ENCODE data around the gene MAP3K1.
"Not testable (repeated sequence)": the region's sequence is repeated elsewhere in the genome, so short reads cannot be mapped to it uniquely, and the experiment has no call there.

MAP3K1 gene

DNA sequence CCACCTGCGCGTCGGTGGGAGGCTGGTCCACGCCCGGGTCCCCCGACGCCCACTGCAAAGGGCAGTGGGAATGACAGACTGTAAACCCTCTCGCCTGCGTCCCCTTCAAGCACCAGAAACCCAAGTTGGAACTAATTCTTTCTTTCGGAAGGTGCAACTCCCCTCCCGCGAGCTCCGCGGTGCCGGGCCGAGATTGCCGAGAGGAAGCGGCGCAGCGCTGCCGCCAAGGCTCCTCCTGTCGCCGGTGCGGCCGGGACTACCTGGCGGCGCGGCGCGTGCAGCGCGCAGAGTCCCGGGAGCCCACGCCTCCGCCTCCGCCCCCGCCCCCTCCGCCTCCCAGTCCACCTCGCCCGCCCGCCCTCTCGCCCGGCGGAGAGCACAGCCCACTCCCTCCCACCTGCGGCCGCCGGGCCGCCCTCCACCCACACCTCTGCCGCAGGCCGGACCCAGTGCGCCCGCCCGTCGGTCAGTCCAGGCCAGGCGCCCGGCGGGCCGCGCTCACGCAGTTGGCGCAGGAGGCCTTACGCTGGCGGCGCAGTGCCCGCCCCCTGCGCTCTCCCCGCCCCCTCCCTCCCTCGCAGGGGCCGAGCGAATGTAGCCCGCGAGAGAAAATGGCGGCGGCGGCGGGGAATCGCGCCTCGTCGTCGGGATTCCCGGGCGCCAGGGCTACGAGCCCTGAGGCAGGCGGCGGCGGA lies at the start of gene MAP3K1:
MAP3K1 (plus strand) TSS at position 587 of the 695 bp plus-strand sequence; CDS start at position 612, 25 bp downstream.
- no peak for DNase-seq

DNA sequence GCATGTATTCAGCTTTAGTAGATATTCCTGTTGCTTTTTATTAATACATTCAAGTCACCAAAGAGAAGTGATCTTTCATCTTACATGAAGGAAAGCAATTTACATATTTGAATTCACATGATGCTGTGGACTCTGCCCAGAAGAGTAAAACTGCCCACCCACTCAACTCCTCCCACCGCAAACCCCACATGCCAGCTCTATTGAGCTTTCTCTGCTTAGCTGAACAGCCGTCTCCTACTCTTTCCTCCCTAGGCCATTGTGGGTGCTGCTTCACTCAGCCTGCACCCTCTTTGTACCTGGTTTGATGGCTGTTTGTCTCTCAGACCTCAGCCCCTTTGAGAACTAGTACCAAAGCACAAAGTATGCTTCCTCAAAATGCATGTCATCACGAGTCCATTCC lies 48.4 kb upstream of the MAP3K1 start:
- no peak for DNase-seq

DNA sequence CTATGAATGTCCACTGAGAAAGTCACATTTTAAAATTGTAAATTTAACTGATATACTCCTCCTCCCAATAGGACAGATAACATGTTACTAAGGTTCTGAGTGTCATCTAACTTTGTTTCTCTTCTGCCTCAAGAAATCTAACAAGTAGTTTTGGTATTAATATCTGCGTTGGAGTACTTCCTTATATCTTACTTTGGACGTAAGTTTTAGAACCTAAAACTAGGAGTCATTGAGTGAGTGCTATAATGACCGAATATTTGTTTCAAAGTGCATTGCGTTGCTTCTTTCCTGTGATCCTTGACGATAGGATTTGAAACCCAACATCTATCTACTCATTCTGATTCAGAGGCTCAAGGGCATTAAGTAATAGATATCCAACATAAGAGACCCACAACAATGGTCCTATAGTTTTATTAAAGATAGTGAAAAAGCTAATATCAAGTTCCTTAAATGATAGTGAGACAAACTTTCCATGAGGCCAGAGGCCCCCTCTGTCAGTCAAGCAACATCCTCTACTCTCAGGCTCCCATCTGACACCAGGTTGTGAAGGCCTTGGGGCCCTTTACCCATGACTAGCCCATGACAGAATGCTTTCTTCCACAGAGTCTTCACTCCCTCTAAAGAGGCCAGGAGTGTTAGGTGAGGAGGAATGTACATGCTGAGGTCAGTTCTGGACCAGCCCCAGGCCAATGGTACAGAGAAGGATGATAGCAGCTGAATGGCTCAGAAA lies 45.3 kb upstream of the MAP3K1 start:
- DNase-seq: no peak

DNA sequence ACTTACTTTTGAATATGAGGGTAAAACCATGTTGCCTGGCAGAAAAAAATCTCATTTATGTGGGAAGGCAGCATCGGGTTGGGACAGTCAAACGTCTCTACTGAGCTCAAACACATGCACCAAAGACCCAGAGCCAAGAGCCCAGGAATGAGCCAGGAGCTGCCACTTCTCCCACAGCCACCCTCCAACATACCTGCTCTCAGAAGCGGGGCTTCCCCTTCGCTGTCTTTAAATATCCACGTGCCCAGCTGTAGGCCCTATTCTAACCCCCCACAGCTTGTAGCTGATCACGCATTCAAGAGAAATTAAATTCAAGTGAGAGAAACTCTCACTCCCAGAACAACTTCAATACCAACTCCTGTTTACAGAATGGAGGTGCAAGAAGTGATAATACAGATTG lies 42.6 kb upstream of the MAP3K1 start:
- DNase-seq: no peak

DNA sequence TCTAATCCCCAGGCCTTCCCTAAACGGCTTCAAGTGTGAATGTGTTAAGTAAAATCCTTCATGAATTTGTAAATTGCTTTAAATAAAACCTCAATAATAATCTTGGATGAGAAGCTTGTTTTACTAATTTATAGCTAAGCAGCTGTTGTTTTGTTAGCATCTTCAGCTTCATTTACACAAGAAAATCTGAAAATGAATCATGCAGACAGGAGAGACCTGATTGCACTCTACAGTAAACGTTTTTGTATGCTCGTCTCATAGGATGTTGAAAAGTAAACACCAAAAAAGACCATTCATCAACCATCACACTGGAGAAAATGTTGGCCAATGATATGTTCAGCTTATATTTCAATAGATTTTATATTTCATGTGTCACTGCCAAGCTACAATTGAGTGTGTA lies 40.4 kb upstream of the MAP3K1 start:
- DNase-seq: no peak

DNA sequence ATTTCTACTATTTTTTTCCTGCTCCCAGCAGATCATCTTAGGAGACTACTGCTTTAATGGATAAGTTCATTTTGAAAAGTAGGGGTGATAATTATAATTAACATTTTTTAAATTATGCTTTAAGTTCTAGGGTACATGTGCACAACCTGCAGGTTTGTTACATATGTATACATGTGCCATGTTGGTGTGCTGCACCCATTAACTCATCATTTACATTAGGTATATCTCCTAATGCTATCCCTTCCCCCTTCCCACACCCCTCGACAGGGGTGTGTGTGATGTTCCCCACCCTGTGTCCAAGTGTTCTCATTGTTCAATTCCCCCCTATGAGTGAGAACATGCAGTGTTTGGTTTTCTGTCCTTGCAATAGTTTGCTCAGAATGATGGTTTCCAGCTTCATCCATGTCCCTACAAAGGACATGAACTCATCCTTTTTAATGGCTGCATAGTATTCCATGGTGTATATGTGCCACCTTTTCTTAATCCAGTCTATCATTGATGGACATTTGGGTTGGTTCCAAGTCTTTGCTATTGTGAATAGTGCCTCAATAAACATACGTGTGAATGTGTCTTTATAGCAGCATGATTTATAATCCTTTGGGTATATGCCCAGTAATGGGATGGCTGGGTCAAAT lies 39.0 kb upstream of the MAP3K1 start:
- not testable (repeated sequence) for DNase-seq

DNA sequence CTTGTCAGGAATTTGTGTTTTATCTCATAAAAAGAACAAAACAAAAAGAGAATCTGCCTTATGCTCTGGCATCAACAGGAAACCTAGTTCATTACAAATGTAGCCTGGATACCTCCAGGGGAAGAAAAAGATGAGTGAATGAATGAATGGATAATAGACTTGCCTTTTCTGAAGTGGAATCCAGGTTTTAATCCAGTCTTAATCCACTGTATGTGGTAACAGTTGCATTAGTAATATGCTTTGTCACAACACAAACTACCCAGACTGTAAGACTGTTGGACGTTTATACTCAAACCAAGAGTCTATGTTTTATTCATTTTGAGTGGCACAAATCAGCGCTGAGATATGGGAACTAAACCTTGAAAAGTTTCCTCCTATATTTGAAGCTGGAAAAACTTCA lies 32.1 kb upstream of the MAP3K1 start:
- DNase-seq: no peak

DNA sequence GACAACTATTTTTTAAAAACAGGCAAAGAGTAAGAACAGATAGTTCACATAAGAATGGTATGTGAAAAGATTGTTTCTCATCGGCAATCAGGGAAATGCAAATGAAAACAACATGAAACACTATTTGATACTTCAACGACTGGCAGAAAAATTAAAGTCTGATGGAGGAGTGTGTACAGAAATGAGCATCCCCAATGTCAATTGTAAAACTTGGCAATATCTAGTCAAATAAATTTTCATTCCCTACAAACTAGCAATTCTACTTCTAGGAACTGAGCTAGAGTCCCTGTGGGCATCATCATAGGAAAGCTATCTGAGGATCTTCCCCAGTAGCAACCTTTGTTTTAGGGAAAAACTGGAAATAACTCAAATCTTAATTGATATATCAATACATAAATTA lies 29.0 kb upstream of the MAP3K1 start:
- DNase-seq: no peak

DNA sequence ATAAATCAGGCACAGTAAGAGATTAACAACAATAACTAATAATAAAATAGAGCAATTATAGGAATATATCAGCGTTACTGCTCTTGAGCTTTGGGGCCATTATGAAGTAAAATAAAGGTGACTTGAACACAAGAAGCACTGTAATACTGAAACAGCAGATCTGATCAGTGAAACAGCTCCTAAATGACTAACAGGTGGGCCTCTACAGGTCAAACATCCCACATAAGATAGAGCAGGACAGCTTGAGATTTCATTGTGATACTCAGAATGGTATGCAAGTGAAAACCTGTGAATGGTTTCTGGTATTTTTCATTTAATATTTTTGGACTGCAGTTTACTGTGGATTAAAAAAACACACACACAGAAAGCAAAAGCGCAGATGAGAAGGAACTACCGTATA lies 24.0 kb upstream of the MAP3K1 start:
- no peak for DNase-seq

DNA sequence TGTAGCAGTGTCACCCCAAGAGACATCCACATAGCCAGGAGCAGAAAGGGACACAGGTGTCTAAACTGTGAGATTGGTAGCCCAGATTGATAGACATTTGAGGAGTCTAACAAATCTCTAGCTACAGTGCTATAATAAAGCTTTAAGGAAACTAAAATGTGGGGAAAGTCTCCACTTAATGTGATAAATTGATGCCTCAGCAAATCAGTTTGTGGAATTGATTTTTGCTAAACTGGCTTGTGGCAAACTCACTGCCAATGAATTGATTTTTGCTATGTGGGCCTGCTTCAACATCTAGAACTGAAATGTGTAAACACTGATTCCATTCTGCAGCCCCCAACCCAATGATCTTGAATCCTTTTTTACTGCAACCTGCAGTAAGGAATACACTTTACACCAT lies 16.8 kb upstream of the MAP3K1 start:
- DNase-seq: no peak

DNA sequence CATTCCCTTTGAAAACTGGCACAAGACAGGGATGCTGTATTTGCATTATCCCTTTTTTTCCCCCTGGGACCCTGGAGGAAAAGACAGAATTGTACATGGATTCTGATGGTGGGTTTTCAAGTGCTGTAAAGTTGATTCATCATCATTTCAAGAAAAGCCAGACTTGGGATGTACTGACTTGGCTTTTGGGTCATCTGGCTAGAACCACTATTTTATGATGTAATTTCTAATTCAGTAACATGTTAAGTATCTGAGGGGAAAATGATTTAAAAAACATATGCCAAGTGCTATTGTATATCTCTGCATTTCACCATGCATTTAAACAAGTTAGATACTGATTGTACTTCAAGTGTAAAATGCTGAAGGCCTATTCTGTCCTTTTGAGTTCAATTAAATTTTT lies 15.2 kb upstream of the MAP3K1 start:
- DNase-seq: no peak

DNA sequence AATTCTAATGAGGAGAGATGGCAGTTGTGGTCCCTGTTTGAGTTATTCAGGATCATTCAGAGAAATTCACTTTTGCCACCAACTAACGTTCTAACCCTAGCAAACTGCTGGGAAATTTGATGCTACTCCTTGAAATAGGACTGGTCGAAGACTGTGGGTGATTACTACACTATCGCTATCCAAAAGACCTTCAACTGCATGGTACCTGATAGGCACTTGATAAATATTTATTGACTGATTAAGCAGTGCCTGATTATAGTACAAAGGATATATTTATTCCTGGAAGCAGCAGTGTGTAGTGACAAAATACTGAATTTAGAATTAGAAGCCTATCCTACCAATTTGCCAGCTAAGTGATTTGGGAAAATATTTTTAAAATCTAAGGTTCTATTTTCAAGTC lies 14.1 kb upstream of the MAP3K1 start:
- DNase-seq: no peak

DNA sequence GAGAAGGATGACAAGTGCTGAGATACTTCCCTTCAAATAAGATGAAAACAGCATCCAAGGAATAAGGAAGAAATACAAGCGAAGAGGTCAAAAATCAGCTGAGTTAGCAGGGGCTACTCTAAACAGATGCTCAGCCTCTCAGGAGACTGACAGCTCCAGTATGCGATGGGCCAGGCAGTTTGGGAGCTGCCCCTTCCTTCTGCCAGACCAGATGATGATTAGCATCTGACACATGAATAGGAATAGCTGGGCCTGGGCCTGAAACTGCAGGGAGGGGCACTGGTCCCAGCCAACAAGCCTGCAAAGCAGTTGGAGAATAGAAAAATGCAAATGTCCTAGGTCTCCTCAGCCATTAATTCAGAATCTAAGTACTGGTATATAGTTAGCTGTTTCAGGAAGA lies 13.1 kb upstream of the MAP3K1 start:
- no peak for DNase-seq

DNA sequence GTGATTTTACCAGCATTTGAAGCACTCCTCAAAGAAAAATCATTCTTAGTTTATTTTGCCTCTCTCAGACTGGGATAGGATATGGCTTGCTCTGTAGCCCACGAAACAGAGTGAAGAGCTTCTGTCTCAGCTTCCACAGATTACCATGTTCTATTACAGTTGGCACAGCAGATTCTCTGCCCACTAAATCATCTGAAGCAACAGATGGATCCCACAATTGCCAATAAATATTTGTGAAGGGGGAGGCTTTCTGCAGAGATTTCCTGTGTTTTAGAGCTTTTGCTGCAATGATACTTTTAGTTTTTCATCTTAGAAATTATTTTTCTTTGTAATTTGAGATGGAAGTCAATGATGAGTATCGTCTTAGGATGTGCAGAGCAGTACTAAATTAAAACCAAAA lies 12.3 kb upstream of the MAP3K1 start:
- DNase-seq: no peak

DNA sequence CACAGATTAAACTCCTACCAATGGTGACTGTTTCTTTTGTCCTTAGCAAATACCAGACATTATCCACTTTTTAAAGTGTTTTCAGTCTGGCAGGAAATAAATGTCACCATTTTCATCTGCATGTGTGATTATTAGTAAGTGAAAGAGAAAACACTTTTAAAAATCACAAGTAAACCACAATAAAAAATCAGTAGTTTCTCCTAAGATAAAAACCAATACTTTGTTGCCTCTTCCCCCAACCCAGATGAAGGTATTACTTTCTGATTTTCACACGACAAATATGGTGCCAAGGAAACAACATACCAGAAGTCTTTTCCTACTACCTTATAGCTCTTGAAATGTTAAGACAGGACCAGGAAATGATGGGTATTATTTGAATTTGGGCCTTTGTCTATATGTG lies 11.5 kb upstream of the MAP3K1 start:
- DNase-seq: no peak

DNA sequence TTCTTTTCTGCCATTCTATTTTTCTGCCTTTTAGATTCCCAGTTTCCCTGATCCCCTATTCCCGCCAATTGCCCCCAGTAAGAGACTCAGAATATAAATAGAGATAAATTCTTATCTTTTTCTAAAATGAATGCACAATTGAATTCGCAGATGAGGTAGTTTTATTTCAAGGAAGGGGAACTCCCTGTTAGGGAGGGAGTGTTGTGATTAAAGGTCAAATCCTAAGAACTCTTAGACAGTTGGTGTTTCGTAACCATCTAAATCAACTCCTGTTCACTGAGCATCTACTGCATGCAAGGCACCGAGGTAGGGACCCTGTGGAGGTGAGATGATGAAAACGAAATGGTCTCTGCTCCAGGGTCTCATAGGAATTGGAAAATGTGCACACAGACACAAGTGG lies 7.7 kb upstream of the MAP3K1 start:
- no peak for DNase-seq

DNA sequence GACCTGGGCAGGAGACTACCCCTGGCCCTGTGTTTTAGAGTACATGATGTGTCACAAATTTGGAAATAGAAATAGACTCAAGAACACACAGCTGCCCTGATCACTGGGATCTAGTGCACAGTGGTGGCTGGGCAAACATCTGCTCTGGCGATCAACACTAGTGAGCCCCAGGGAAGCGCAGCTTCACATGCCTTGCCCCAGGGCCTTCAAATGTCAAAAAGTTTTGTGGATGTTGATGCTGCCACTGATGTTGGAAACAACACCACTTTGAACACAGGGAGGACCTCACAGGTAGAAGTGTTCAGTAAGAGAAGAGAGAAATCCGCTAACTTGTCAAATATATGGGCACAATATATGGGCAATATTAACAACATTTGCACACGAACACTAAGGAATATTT lies 7.1 kb upstream of the MAP3K1 start:
- no peak for DNase-seq

DNA sequence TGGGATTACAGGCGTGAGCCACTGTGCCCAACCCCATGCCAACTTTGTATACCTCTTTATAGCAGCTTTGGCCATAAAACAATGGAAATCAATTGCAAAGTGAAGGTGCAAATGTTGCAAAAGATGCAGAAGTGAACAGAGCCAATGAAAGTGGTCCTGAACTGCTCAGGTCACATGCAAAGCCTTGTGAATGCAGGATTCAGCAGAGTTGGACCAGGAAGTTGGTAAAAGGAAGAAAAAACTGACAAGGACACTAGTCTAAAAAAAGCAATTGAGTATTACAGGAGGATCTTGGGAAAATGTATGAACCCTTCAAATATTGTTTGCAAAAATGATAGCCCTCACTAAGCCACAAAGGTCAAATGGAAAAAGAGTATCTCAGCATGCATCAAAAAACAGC lies 4.5 kb upstream of the MAP3K1 start:
- DNase-seq: no peak

DNA sequence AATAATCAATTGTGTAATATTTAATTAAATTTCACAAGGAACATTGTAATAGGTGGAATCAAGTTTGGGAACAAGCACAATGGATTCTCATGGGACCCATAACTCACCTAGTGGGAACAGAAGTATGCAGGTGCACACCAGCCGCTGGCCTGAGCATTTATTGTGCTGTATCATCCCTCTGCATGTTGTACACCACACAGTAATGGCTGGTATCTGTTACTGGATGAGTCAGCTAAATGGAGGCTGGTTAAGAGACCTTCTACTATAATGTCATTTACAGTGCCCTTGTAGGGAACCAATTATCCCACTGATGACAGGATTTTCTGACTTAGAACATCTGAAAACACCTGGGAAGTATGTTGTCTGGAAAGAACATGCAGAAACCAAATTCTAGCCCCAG lies 3.2 kb upstream of the MAP3K1 start:
- DNase-seq: no peak

DNA sequence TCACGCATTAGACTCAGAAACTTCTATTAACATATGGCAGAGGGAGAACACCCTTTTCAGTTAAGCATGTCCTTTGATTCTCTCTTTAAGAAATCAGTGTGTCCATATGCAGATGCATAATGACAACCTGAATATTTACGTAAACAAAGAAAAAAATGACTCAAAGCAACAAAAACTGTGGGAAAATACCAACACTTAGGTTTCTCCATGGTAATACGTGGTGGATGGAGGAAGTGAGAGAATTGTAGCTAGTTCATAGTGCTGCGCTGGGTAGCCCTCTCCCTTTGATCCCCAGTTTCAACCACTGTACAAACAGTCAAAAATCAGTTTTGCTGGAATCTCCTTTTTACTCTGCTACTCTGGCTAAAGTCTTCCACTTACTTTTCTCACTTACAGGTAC lies 2.0 kb upstream of the MAP3K1 start:
- no peak for DNase-seq

DNA sequence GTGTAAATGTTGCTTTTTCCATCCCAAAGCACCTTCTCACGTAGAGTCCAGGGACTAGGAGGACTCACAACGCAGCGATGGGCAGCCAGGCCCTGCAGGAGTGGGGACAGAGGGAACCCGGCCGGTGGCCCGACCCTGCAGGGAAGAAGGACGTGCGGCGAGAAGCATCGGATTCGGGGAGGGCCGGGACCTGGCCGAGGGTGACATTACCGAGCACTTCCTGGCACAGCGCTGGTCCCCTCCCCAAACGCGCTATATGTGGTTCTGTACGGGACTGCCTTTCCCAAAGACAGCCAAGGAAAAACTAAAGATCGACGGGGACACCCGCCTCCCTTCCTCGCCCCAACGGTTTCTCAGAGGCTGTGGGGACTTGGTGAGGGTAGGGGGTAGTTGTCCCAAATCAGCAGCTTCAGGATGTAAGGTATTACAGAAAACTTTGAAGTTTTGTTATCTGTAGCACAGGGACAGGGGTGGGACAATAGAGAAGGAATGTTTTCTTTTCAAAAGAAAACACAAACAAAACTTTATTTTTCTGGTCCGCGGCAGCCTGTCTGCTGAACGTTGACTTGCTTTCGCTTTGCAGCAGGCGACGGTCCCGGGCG lies 887 bp upstream of the MAP3K1 start:
- DNase-seq: no peak

DNA sequence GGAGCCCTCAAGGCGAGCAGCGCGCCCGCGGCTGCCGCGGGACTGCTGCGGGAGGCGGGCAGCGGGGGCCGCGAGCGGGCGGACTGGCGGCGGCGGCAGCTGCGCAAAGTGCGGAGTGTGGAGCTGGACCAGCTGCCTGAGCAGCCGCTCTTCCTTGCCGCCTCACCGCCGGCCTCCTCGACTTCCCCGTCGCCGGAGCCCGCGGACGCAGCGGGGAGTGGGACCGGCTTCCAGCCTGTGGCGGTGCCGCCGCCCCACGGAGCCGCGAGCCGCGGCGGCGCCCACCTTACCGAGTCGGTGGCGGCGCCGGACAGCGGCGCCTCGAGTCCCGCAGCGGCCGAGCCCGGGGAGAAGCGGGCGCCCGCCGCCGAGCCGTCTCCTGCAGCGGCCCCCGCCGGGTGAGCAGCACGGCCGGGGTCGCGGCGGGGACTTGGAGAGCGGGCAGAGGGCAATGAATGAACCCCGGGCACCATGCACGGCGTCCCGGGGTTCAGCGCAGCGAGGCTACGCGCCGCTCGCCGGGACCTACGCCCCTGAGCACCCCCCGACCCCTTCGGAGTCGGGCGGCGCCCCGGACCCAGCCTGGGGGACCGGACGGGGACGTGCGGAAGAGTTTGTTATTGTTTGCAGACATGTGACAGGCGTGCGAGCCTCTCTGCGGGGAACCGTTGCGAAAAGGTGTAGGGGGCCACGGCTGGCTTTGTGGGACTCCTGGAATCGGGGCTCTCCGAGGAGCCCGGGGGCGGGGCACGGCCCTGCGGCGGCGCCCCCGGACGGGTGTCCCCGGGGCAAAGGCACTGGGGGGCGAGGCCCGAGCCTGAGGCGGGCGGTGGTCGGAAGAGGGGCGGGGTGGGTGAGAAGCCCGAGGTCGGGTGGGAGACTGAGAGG lies 553 bp downstream of the MAP3K1 start:
- no peak for DNase-seq

DNA sequence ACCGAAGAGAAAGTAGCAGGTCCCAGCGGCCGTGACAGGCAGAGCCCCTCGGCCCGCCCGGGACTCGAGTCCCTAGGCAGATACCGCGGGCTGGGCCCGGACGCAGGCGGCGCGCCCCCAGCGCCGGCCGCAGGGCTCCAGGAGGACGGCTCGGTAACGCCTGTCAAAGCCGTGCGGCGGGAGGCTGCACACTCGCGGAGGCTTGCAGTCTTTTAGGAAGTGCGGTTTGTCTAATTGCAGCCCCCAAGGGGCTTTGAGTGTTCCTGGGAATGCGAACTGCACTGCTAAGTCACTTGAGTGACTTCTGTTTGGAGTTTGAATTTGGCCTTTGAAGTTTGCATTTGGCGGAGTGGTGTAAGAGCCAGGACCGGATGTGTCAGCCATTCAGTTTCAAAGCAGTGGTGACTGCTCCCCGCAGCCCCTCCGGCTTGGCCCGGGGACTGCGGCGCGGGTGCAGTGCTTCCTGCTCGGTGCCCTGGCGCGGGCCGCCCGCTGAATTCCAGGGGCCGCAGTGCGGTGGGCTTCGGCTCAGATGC lies 1.3 kb downstream of the MAP3K1 start:
- DNase-seq: no peak

Data from NCI-H524 treated with DMSO at 0.1 percent for 48 hours (cell line).